ENCODE results near the gene C17orf58. TPM values are rescaled to one million over a fixed set of nuclear protein-coding genes. Genes with fewer than 3 reads are reported as not detected.
"Not testable (repeated sequence)": the region's sequence is repeated elsewhere in the genome, so short reads cannot be mapped to it uniquely, and the experiment has no call there.

C17orf58 gene
- total RNA-seq, 1 experiment from 2014 or later: 12.5 TPM

- H3K4me3 ChIP-seq (ENCODE audit: low read depth, low read length, poor library complexity, severe bottlenecking); BruUV-seq (replicated peaks); H3K27ac ChIP-seq (ENCODE audit: low read depth, low read length, poor library complexity, severe bottlenecking); H3K27me3 ChIP-seq (replicated peaks; ENCODE audit: insufficient read depth, low read depth, low read length, poor library complexity); POLR2A ChIA-PET (ENCODE audit: low non-redundant PET); H3K9me3 ChIP-seq (ENCODE audit: low read depth, low read length, poor library complexity, severe bottlenecking); H3K4me1 ChIP-seq (ENCODE audit: insufficient read depth, low read length, poor library complexity, severe bottlenecking): not testable (repeated sequence)
- intact Hi-C loops (cut with micrococcal nuclease; ENCODE audit: unreplicated experiment): loop anchor here (5.0 kb wide), 1 partner anchor 499 kb away; no protein-coding TSS in a partner anchor
- peaks cover 46% of the 10 kb centered on the region for H3K36me3 ChIP-seq (ENCODE audit: insufficient read depth, low read length, poor library complexity, severe bottlenecking)
- TF ChIP-seq CTCF (conservative IDR thresholded peaks at IDR 0.05; ENCODE audit: low read depth, low read length): peak; percentile 69
- CTCF ChIA-PET: interaction anchor here (0.6 to 0.7 kb wide), 2 partner anchors 15 to 484 kb away, joined by 3 to 6 read pairs; no protein-coding TSS in a partner anchor
- peak; percentile 72 for DNase-seq (ENCODE audit: low spot score)
Measured at GRCh38 chr17:67963145-67963572, 33.1 kb downstream of the C17orf58 start.

- intact Hi-C loops (cut with micrococcal nuclease; ENCODE audit: unreplicated experiment): loop anchor here (5.0 kb wide), 1 partner anchor 500 kb away; no protein-coding TSS in a partner anchor
- POLR2A ChIA-PET (ENCODE audit: low non-redundant PET); H3K27me3 ChIP-seq (replicated peaks; ENCODE audit: insufficient read depth, low read depth, low read length, poor library complexity); H3K4me3 ChIP-seq (ENCODE audit: low read depth, low read length, poor library complexity, severe bottlenecking); H3K4me1 ChIP-seq (ENCODE audit: insufficient read depth, low read length, poor library complexity, severe bottlenecking); H3K27ac ChIP-seq (ENCODE audit: low read depth, low read length, poor library complexity, severe bottlenecking); DNase-seq (ENCODE audit: low spot score); CTCF ChIA-PET; H3K9me3 ChIP-seq (ENCODE audit: low read depth, low read length, poor library complexity, severe bottlenecking); BruUV-seq (replicated peaks): not testable (repeated sequence)
- H3K36me3 ChIP-seq (ENCODE audit: insufficient read depth, low read length, poor library complexity, severe bottlenecking): peaks cover 44% of the 10 kb centered on the region
Measured at GRCh38 chr17:67962156-67962555, 34.1 kb downstream of the C17orf58 start.

GRCh38 chr17:67960276-67960675 lies 36.0 kb downstream of the C17orf58 start:
- H3K4me1 ChIP-seq (ENCODE audit: insufficient read depth, low read length, poor library complexity, severe bottlenecking); H3K9me3 ChIP-seq (ENCODE audit: low read depth, low read length, poor library complexity, severe bottlenecking); H3K27me3 ChIP-seq (replicated peaks; ENCODE audit: insufficient read depth, low read depth, low read length, poor library complexity); DNase-seq (ENCODE audit: low spot score); POLR2A ChIA-PET (ENCODE audit: low non-redundant PET); H3K27ac ChIP-seq (ENCODE audit: low read depth, low read length, poor library complexity, severe bottlenecking); H3K4me3 ChIP-seq (ENCODE audit: low read depth, low read length, poor library complexity, severe bottlenecking); BruUV-seq (replicated peaks): not testable (repeated sequence)
- CTCF ChIA-PET: interaction anchor here (0.5 kb wide), 1 partner anchor 90 kb away, joined by 6 read pairs; no protein-coding TSS in a partner anchor
- H3K36me3 ChIP-seq (ENCODE audit: insufficient read depth, low read length, poor library complexity, severe bottlenecking): peaks cover 31% of the 10 kb centered on the region
- intact Hi-C loops (cut with micrococcal nuclease; ENCODE audit: unreplicated experiment): loop anchor here (5.0 kb wide), 1 partner anchor 502 kb away; no protein-coding TSS in a partner anchor

GRCh38 chr17:67959510-67959909 lies 36.8 kb downstream of the C17orf58 start:
- CTCF ChIA-PET: interaction anchor here (1.6 kb wide), 1 partner anchor 15 kb away, joined by 4 read pairs; no protein-coding TSS in a partner anchor
- Histone ChIP-seq H3K27ac (ENCODE audit: low read depth, low read length, poor library complexity, severe bottlenecking) (no peak overlapping the region), H3K27me3 (replicated peaks; ENCODE audit: insufficient read depth, low read depth, low read length, poor library complexity) (no peaks in the 10 kb centered on the region), H3K9me3 (ENCODE audit: low read depth, low read length, poor library complexity, severe bottlenecking) (no peaks in the 10 kb centered on the region), H3K36me3 (ENCODE audit: insufficient read depth, low read length, poor library complexity, severe bottlenecking) (peaks cover 25% of the 10 kb centered on the region), H3K4me3 (ENCODE audit: low read depth, low read length, poor library complexity, severe bottlenecking) (no peak overlapping the region), H3K4me1 (ENCODE audit: insufficient read depth, low read length, poor library complexity, severe bottlenecking) (no peaks in the 10 kb centered on the region)
- no TSS peak for BruUV-seq (replicated peaks)
- intact Hi-C loops (cut with micrococcal nuclease; ENCODE audit: unreplicated experiment): no loop called here
- POLR2A ChIA-PET (ENCODE audit: low non-redundant PET): interaction anchor here (0.6 kb wide), 1 partner anchor 76 kb away, joined by 3 read pairs; the partner anchor contains the start of gene KPNA2
- DNase-seq (ENCODE audit: low spot score): no peak
- TF ChIP-seq EZH2 (IDR thresholded peaks at IDR 0.05; ENCODE audit: borderline replicate concordance, low read depth, low read length, poor library complexity, severe bottlenecking): no peak
- TF ChIP-seq CTCF (conservative IDR thresholded peaks at IDR 0.05; ENCODE audit: low read depth, low read length): no peak
